ENCODE data around the gene PCBP3.

PCBP3 gene

GRCh38 chr21:45799765-45800338, 156.3 kb downstream of the PCBP3 start:
- POLR2A ChIA-PET: no interaction called here
- DNase-seq (ENCODE audit: extremely low spot score): no peak
- TF ChIP-seq CTCF (IDR thresholded peaks at IDR 0.05; ENCODE audit: control extremely low read depth, extremely low read depth, low read depth, missing control alignments): no peak
- CTCF ChIA-PET: no interaction called here

- POLR2A ChIA-PET: no interaction called here
- no peak for TF ChIP-seq CTCF (IDR thresholded peaks at IDR 0.05; ENCODE audit: control extremely low read depth, extremely low read depth, low read depth, missing control alignments)
- CTCF ChIA-PET: no interaction called here
- DNase-seq (ENCODE audit: extremely low spot score): no peak
These were observed 157.0 kb downstream of the PCBP3 start for GRCh38 chr21:45800339-45801080.

- CTCF ChIA-PET: no interaction called here
- POLR2A ChIA-PET: no interaction called here
- TF ChIP-seq CTCF (IDR thresholded peaks at IDR 0.05; ENCODE audit: control extremely low read depth, extremely low read depth, low read depth, missing control alignments): no peak
- DNase-seq (ENCODE audit: extremely low spot score): no peak
These were observed 157.8 kb downstream of the PCBP3 start for GRCh38 chr21:45801129-45801964.

- DNase-seq (ENCODE audit: extremely low spot score): no peak
- ChIA-PET POLR2A (no interaction called here), CTCF (no interaction called here)
- no peak for TF ChIP-seq CTCF (IDR thresholded peaks at IDR 0.05; ENCODE audit: control extremely low read depth, extremely low read depth, low read depth, missing control alignments)
These were observed 158.5 kb downstream of the PCBP3 start for GRCh38 chr21:45801989-45802388.

- DNase-seq (ENCODE audit: extremely low spot score): no peak
- ChIA-PET POLR2A (no interaction called here), CTCF (no interaction called here)
- TF ChIP-seq CTCF (IDR thresholded peaks at IDR 0.05; ENCODE audit: control extremely low read depth, extremely low read depth, low read depth, missing control alignments): no peak
These were observed 158.9 kb downstream of the PCBP3 start for GRCh38 chr21:45802425-45802824.

- ChIA-PET POLR2A (no interaction called here), CTCF (no interaction called here)
- no peak for TF ChIP-seq CTCF (IDR thresholded peaks at IDR 0.05; ENCODE audit: control extremely low read depth, extremely low read depth, low read depth, missing control alignments)
- no peak for DNase-seq (ENCODE audit: extremely low spot score)
These were observed 159.6 kb downstream of the PCBP3 start for GRCh38 chr21:45802956-45803617.
